Neural crest cell (in vitro differentiated cells): Measurements from ENCODE around the gene CLCN4. TPM values are rescaled to one million over a fixed set of nuclear protein-coding genes. Genes with fewer than 3 reads are reported as not detected.

Experiments used
- DNase-seq: peaks from one replicate; pipeline ENCODE4 v3.0.0; 2021; ENCODE audit warnings: low read depth, mixed read lengths, low spot score
- H3K27ac Mint-ChIP-seq: one replicate; pipeline ENCODE4 v1.8.0; 2021; ENCODE audit warnings: mild to moderate bottlenecking, mixed read lengths; ENCODE audit not compliant: unreplicated experiment
- H3K27me3 Mint-ChIP-seq: 2 replicates; pipeline ENCODE4 v1.8.0; 2021; ENCODE audit warnings: low read depth, mild to moderate bottlenecking, mixed read lengths
- H3K36me3 Mint-ChIP-seq: 2 replicates; pipeline ENCODE4 v1.8.0; 2021; ENCODE audit warnings: low read depth, mild to moderate bottlenecking, mixed read lengths
- H3K4me1 Mint-ChIP-seq: 2 replicates; pipeline ENCODE4 v1.8.0; 2021; ENCODE audit warnings: mixed read lengths
- H3K4me3 Mint-ChIP-seq: one replicate; pipeline ENCODE4 v1.8.0; 2021; ENCODE audit warnings: mild to moderate bottlenecking, mixed read lengths
- H3K9me3 Mint-ChIP-seq: 2 replicates; pipeline ENCODE4 v1.8.0; 2021; ENCODE audit warnings: mixed read lengths
- total RNA-seq: library from RNA; stranded (reverse); gene quantifications from 2 replicates; pipeline ENCODE4 v1.2.1, GENCODE V29; 2021
- TF ChIP-seq, protein P1 (sequence below): fragments of 200-600 bp; sonication (generic); conservative IDR thresholded peaks from 2 replicates; pipeline ENCODE4 v1.5.0; 2021; ENCODE audit warnings: antibody characterized with exemption, mild to moderate bottlenecking

CLCN4 gene
- total RNA-seq, 1 donor from 2014 or later = 8.8 TPM

DNA sequence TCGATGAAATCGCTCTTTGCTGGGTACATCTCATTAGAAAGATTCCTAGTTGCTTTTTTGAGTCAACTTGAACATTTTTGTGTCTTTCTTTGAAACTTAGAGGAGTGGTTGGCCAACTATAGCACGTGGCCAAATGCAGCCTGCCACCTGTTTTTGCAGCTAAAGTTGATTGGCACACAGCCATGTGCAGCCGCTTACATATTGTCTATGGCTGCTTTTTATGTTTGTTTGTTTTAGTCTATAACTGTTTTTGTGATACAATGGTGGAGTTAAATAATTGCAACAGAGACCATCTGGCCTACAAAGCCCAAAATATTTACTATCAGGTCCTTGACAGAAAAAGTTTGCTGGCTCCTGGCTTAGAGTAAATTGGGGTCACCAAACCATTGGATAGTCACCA lies 86.3 kb downstream of the CLCN4 start:
- no peak overlapping the region for H3K27ac Mint-ChIP-seq
- no peaks in the 10 kb centered on the region for H3K27me3 Mint-ChIP-seq
- no peak overlapping the region for H3K4me3 Mint-ChIP-seq
- no peak for DNase-seq
- no peaks in the 10 kb centered on the region for H3K36me3 Mint-ChIP-seq
- peaks cover 4% of the 10 kb centered on the region for H3K9me3 Mint-ChIP-seq
- H3K4me1 Mint-ChIP-seq = no peaks in the 10 kb centered on the region
- TF ChIP-seq, protein P1, sequence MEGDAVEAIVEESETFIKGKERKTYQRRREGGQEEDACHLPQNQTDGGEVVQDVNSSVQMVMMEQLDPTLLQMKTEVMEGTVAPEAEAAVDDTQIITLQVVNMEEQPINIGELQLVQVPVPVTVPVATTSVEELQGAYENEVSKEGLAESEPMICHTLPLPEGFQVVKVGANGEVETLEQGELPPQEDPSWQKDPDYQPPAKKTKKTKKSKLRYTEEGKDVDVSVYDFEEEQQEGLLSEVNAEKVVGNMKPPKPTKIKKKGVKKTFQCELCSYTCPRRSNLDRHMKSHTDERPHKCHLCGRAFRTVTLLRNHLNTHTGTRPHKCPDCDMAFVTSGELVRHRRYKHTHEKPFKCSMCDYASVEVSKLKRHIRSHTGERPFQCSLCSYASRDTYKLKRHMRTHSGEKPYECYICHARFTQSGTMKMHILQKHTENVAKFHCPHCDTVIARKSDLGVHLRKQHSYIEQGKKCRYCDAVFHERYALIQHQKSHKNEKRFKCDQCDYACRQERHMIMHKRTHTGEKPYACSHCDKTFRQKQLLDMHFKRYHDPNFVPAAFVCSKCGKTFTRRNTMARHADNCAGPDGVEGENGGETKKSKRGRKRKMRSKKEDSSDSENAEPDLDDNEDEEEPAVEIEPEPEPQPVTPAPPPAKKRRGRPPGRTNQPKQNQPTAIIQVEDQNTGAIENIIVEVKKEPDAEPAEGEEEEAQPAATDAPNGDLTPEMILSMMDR = no peak

- Mint-ChIP-seq H3K4me3 (no peak overlapping the region), H3K36me3 (no peaks in the 10 kb centered on the region), H3K4me1 (no peaks in the 10 kb centered on the region), H3K27ac (no peak overlapping the region), H3K27me3 (no peaks in the 10 kb centered on the region), H3K9me3 (peaks cover 5% of the 10 kb centered on the region)
- TF ChIP-seq, protein P1 = no peak
- no peak for DNase-seq
Observed at GRCh38 chrX:10244915-10245622, 88.3 kb downstream of the CLCN4 start.

- H3K4me1 Mint-ChIP-seq = no peaks in the 10 kb centered on the region
- no peaks in the 10 kb centered on the region for H3K36me3 Mint-ChIP-seq
- TF ChIP-seq, protein P1 = no peak
- H3K4me3 Mint-ChIP-seq = no peak overlapping the region
- peaks cover 5% of the 10 kb centered on the region for H3K9me3 Mint-ChIP-seq
- no peak for DNase-seq
- no peaks in the 10 kb centered on the region for H3K27me3 Mint-ChIP-seq
- no peak overlapping the region for H3K27ac Mint-ChIP-seq
Observed at GRCh38 chrX:10245886-10246285, 89.1 kb downstream of the CLCN4 start.

GRCh38 chrX:10246297-10246696 lies 89.5 kb downstream of the CLCN4 start:
- Mint-ChIP-seq H3K4me1 (no peaks in the 10 kb centered on the region), H3K9me3 (peaks cover 6% of the 10 kb centered on the region), H3K36me3 (no peaks in the 10 kb centered on the region), H3K27ac (no peak overlapping the region), H3K4me3 (no peak overlapping the region), H3K27me3 (no peaks in the 10 kb centered on the region)
- TF ChIP-seq, protein P1 = no peak
- no peak for DNase-seq

DNA sequence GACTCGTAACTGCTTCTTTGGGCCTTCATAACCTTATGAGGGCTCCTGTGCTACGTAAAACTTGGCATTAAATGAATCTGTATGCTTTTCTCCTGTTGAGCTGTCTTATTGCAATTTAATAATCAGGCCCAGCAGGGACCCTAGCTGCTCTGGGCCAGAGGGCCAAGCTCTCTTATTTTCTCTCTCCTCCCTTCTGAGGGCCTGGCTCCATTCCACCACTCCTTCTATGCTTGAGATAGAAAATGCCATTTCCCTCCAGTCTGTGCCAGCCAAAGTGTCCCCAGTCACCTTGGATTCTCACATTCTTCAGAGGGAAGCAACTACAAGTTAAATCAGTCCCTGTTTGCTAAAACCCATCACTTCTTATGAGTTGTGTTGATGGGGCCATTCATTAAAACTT lies 90.1 kb downstream of the CLCN4 start:
- H3K27me3 Mint-ChIP-seq = no peaks in the 10 kb centered on the region
- TF ChIP-seq, protein P1 = no peak
- H3K4me3 Mint-ChIP-seq = no peak overlapping the region
- H3K4me1 Mint-ChIP-seq = no peaks in the 10 kb centered on the region
- DNase-seq = no peak
- H3K27ac Mint-ChIP-seq = no peak overlapping the region
- H3K9me3 Mint-ChIP-seq = peaks cover 8% of the 10 kb centered on the region
- H3K36me3 Mint-ChIP-seq = no peaks in the 10 kb centered on the region
